NCI-H1092 treated with DMSO at 0.1 percent for 48 hours (cell line): ENCODE measurements around the gene KIF1C.
"Not testable (repeated sequence)": the region's sequence is repeated elsewhere in the genome, so short reads cannot be mapped to it uniquely, and the experiment has no call there.

Source experiments
- DNase-seq: peaks from one replicate; lab custom pipeline; 2025; lab: John Stamatoyannopoulos, UW

KIF1C gene

GRCh38 chr17:5002121-5002788 lies 4.5 kb downstream of the KIF1C start:
- DNase-seq = no peak

GRCh38 chr17:5003214-5003867 lies 5.6 kb downstream of the KIF1C start:
- DNase-seq = no peak

- no peak for DNase-seq
Observed at GRCh38 chr17:5011928-5012327, 14.2 kb downstream of the KIF1C start.

- DNase-seq = no peak
Observed at GRCh38 chr17:5014357-5014756, 16.6 kb downstream of the KIF1C start.

- DNase-seq = no peak
Observed at GRCh38 chr17:5019475-5019956, 21.8 kb downstream of the KIF1C start.

GRCh38 chr17:5020502-5021023 lies 22.8 kb downstream of the KIF1C start:
- DNase-seq = no peak

GRCh38 chr17:5022171-5022711 lies 24.5 kb downstream of the KIF1C start:
- DNase-seq = no peak

GRCh38 chr17:5023588-5024147 lies 25.9 kb downstream of the KIF1C start:
- DNase-seq = no peak

- no peak for DNase-seq
Observed at GRCh38 chr17:5024604-5025003, 26.9 kb downstream of the KIF1C start.

GRCh38 chr17:5027299-5027698 lies 29.5 kb downstream of the KIF1C start:
- no peak for DNase-seq

GRCh38 chr17:5027916-5028315 lies 30.2 kb downstream of the KIF1C start:
- no peak for DNase-seq

GRCh38 chr17:5030168-5030567 lies 32.4 kb downstream of the KIF1C start:
- DNase-seq = not testable (repeated sequence)

GRCh38 chr17:5031365-5032082 lies 33.8 kb downstream of the KIF1C start:
- peak; percentile 46 for DNase-seq

GRCh38 chr17:5032865-5033264 lies 35.1 kb downstream of the KIF1C start:
- no peak for DNase-seq

GRCh38 chr17:5033352-5034015 lies 35.7 kb downstream of the KIF1C start:
- DNase-seq = no peak

- DNase-seq = no peak
Observed at GRCh38 chr17:5034063-5034462, 36.3 kb downstream of the KIF1C start.

- DNase-seq = no peak
Observed at GRCh38 chr17:5034651-5035050, 36.9 kb downstream of the KIF1C start.

GRCh38 chr17:5035315-5035714 lies 37.6 kb downstream of the KIF1C start, which contains the start of gene SLC52A1:
Gene SLC52A1, minus strand, starts transcription at chr17:5035426. Its CDS starts 820 bp downstream, at chr17:5034606.
- no peak for DNase-seq

- DNase-seq = no peak
Observed at GRCh38 chr17:5042157-5043022, 44.6 kb downstream of the KIF1C start.

- no peak for DNase-seq
Observed at GRCh38 chr17:5043524-5043923, 45.8 kb downstream of the KIF1C start.
